ENCODE measurements around the gene GABRP. TPM values are rescaled to one million over a fixed set of nuclear protein-coding genes. Genes with fewer than 3 reads are reported as not detected.
"Not testable (repeated sequence)": the region's sequence is repeated elsewhere in the genome, so short reads cannot be mapped to it uniquely, and the experiment has no call there.

Gene GABRP
- total RNA-seq, 1 donor from 2014 or later, result 31.4 TPM

GRCh38 chr5:170755679-170756456 is 27.7 kb upstream of the GABRP start:
- no peak for DNase-seq

- DNase-seq, result no peak
These were observed 26.8 kb upstream of the GABRP start for GRCh38 chr5:170756691-170757090.

GRCh38 chr5:170757182-170757601 is 26.3 kb upstream of the GABRP start:
- DNase-seq, result no peak

GRCh38 chr5:170757669-170758068 is 25.9 kb upstream of the GABRP start:
- DNase-seq, result no peak

- DNase-seq, result no peak
These were observed 25.0 kb upstream of the GABRP start for GRCh38 chr5:170758481-170758880.

- DNase-seq, result no peak
These were observed 23.4 kb upstream of the GABRP start for GRCh38 chr5:170760113-170760512.

- no peak for DNase-seq
These were observed 22.3 kb upstream of the GABRP start for GRCh38 chr5:170761048-170761707.

- no peak for DNase-seq
These were observed 21.8 kb upstream of the GABRP start for GRCh38 chr5:170761708-170762066.

GRCh38 chr5:170762298-170762697 is 21.2 kb upstream of the GABRP start:
- DNase-seq, result not testable (repeated sequence)

GRCh38 chr5:170765868-170766267 is 17.7 kb upstream of the GABRP start:
- not testable (repeated sequence) for DNase-seq

- DNase-seq, result peak; percentile 38
These were observed 14.3 kb upstream of the GABRP start for GRCh38 chr5:170769246-170769645.

GRCh38 chr5:170769898-170770416 is 13.6 kb upstream of the GABRP start:
- DNase-seq, result no peak

GRCh38 chr5:170771496-170771895 is 12.0 kb upstream of the GABRP start:
- no peak for DNase-seq

- DNase-seq, result no peak
These were observed 10.2 kb upstream of the GABRP start for GRCh38 chr5:170773024-170773985.

GRCh38 chr5:170774831-170775230 is 8.7 kb upstream of the GABRP start:
- DNase-seq, result no peak

- DNase-seq, result no peak
These were observed 1.6 kb upstream of the GABRP start for GRCh38 chr5:170781946-170782345.

- no peak for DNase-seq
These were observed 1.1 kb upstream of the GABRP start for GRCh38 chr5:170782438-170782837.

GRCh38 chr5:170785416-170785815 is 1.9 kb downstream of the GABRP start:
- no peak for DNase-seq

- no peak for DNase-seq
These were observed 3.7 kb downstream of the GABRP start for GRCh38 chr5:170787216-170787615.

GRCh38 chr5:170788626-170789304 is 5.2 kb downstream of the GABRP start:
- no peak for DNase-seq

- DNase-seq, result peak; percentile 7
These were observed 7.9 kb downstream of the GABRP start for GRCh38 chr5:170791325-170791954.

All from skin of body (tissue), 2 donors.